ENCODE data around the gene RPRM.
A peak's percentile ranks its signal among the peaks of the same experiment; 100 is the strongest.
"Not testable (repeated sequence)": the region's sequence is repeated elsewhere in the genome, so short reads cannot be mapped to it uniquely, and the experiment has no call there.

RPRM gene

DNA sequence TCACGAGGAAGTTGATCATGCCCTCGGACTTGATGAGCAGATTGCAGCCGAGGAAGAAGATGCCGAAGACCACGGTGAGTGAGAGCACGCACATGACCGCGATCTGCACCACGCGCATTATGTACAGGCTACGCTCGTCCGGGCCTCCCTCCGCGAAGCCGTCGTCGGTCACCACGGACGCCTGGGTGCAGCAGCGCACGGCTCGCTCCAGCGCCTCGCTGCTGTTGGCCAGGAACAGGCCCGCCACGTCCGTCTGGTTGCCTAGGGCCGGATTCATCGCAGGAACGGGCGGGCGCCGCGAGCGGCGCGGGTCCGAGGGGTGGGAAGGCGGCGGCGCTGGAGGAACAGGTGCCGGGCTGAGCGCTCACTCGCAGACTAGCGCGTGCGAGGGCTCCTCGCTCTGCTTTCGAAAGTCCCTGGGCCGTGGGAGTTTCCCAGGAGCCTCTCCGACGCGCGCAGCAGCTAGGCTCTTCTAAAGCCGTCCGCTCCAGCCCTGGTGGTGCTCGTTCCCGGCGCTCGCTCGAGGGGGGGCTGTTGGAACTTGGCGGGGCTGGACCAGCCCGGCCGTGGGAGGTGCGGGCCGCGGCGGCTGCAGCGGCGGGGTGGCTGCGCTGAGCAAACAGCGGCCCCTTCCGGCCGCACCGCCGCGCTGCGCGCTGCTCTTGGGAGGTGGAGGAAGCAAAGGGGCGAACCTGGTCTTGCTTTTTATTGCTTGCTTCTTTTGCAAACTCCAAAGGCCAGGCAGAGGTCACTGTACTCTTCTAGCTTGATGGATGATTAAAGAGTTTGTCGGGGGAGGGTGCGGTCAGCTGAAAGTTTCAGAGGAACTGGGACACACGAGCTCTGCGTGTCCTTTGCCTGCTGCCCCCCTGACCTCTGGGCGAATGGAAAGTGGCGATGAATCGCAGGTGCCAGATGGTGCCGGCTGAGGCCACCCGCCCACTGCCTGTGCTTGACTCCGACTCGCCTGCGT is at the start of gene RPRM:
Gene RPRM, minus strand, starts transcription at position 474 of the 973 bp plus-strand sequence. Its CDS starts 197 bp downstream, at position 277.
- Histone ChIP-seq H3K4me3 (ENCODE audit: low read length) (peak within 1 kb of the TSS; percentile 9), H3K27me3 (ENCODE audit: control insufficient read depth, insufficient read depth, low read length) (peaks cover 34% of the 10 kb centered on the region), H3K9ac (ENCODE audit: low read length) (peak within 1 kb of the TSS; percentile 7), H3K4me1 (ENCODE audit: control insufficient read depth, insufficient read depth, low read length) (peaks cover 12% of the 10 kb centered on the region), H3K9me3 (ENCODE audit: control insufficient read depth, low read length) (no peaks in the 10 kb centered on the region), H3K36me3 (ENCODE audit: control insufficient read depth, insufficient read depth, low read length) (no peaks in the 10 kb centered on the region)

DNA sequence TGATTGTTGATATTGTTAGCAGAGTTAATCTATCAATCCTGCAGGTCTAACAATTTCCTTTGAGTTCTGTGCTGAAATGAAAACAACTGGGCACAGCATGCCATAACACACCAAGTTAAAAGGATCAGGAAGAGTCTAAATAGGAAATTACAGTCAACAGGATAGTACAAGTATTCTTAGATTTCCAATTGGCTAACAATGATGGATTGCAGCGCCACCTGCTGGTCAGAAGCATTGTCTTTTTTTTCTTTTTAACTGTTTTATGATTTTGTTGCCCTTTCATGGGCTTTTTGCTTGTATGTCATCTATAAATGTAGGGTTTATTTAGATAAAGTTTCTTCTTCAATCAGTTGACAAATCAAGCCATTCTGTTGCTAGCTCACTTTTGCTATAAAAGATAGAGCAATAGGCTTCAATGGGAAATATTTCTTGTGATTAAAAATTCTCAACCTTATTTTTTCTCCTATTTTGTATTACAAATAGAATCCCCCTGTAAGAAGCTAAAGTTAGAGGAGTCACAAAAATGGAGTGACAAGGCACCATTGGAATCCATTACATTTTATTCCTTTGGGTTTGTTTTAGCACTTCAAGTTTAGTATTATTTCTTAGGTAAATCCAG is 40.8 kb upstream of the RPRM start:
- no peaks in the 10 kb centered on the region for H3K4me1 ChIP-seq (ENCODE audit: control insufficient read depth, insufficient read depth, low read length)
- no peaks in the 10 kb centered on the region for H3K27me3 ChIP-seq (ENCODE audit: control insufficient read depth, insufficient read depth, low read length)
- H3K9ac ChIP-seq (ENCODE audit: low read length): no peak overlapping the region

GRCh38 chr2:153512331-153512730 is 33.8 kb upstream of the RPRM start:
- Histone ChIP-seq H3K4me3 (ENCODE audit: low read length) (no peak overlapping the region), H3K9ac (ENCODE audit: low read length) (no peak overlapping the region), H3K4me1 (ENCODE audit: control insufficient read depth, insufficient read depth, low read length) (no peaks in the 10 kb centered on the region), H3K27me3 (ENCODE audit: control insufficient read depth, insufficient read depth, low read length) (no peaks in the 10 kb centered on the region), H3K9me3 (ENCODE audit: control insufficient read depth, low read length) (no peaks in the 10 kb centered on the region), H3K36me3 (ENCODE audit: control insufficient read depth, insufficient read depth, low read length) (no peaks in the 10 kb centered on the region)

More for the DNA sequence above, 40.8 kb upstream of the RPRM start:
- no peak overlapping the region for H3K4me3 ChIP-seq (ENCODE audit: low read length)
- H3K36me3 ChIP-seq (ENCODE audit: control insufficient read depth, insufficient read depth, low read length): no peaks in the 10 kb centered on the region
- no peaks in the 10 kb centered on the region for H3K9me3 ChIP-seq (ENCODE audit: control insufficient read depth, low read length)

GRCh38 chr2:153510996-153511395 is 32.4 kb upstream of the RPRM start:
- Histone ChIP-seq H3K4me1 (ENCODE audit: control insufficient read depth, insufficient read depth, low read length) (no peaks in the 10 kb centered on the region), H3K36me3 (ENCODE audit: control insufficient read depth, insufficient read depth, low read length) (no peaks in the 10 kb centered on the region), H3K27me3 (ENCODE audit: control insufficient read depth, insufficient read depth, low read length) (no peaks in the 10 kb centered on the region), H3K9me3 (ENCODE audit: control insufficient read depth, low read length) (no peaks in the 10 kb centered on the region), H3K9ac (ENCODE audit: low read length) (no peak overlapping the region), H3K4me3 (ENCODE audit: low read length) (no peak overlapping the region)

DNA sequence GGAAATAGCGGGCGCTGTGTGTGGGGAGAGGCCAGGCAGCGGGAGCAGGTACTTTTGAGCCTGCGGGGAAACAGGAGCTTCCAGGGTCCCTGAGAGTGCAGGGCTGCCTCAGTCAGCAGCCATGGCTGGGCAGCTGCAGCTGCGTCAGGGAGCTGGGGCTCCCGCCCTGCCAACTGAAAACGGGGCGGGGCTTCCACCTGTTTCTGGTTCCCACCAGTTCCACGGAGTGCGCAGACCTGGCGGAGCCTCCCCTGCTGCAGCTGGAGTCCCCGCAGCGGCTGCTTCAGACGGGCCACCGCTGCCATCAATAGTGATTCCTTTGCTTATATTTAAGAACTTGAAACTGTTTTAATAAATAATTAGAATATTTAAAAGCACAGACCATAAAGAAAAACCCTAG is 30.6 kb upstream of the RPRM start:
- H3K36me3 ChIP-seq (ENCODE audit: control insufficient read depth, insufficient read depth, low read length): no peaks in the 10 kb centered on the region
- no peaks in the 10 kb centered on the region for H3K9me3 ChIP-seq (ENCODE audit: control insufficient read depth, low read length)
- H3K4me3 ChIP-seq (ENCODE audit: low read length): no peak overlapping the region
- H3K27me3 ChIP-seq (ENCODE audit: control insufficient read depth, insufficient read depth, low read length): no peaks in the 10 kb centered on the region
- no peaks in the 10 kb centered on the region for H3K4me1 ChIP-seq (ENCODE audit: control insufficient read depth, insufficient read depth, low read length)
- no peak overlapping the region for H3K9ac ChIP-seq (ENCODE audit: low read length)

- not testable (repeated sequence) for H3K36me3 ChIP-seq (ENCODE audit: control insufficient read depth, insufficient read depth, low read length)
These were observed 27.9 kb upstream of the RPRM start for GRCh38 chr2:153506499-153506898.

GRCh38 chr2:153499439-153499838 is 20.9 kb upstream of the RPRM start:
- H3K9me3 ChIP-seq (ENCODE audit: control insufficient read depth, low read length): no peaks in the 10 kb centered on the region
- H3K4me3 ChIP-seq (ENCODE audit: low read length): no peak overlapping the region
- no peaks in the 10 kb centered on the region for H3K4me1 ChIP-seq (ENCODE audit: control insufficient read depth, insufficient read depth, low read length)

More at GRCh38 chr2:153506499-153506898, 27.9 kb upstream of the RPRM start:
- H3K4me3 ChIP-seq (ENCODE audit: low read length); H3K27me3 ChIP-seq (ENCODE audit: control insufficient read depth, insufficient read depth, low read length); H3K4me1 ChIP-seq (ENCODE audit: control insufficient read depth, insufficient read depth, low read length); H3K9me3 ChIP-seq (ENCODE audit: control insufficient read depth, low read length); H3K9ac ChIP-seq (ENCODE audit: low read length): not testable (repeated sequence)

DNA sequence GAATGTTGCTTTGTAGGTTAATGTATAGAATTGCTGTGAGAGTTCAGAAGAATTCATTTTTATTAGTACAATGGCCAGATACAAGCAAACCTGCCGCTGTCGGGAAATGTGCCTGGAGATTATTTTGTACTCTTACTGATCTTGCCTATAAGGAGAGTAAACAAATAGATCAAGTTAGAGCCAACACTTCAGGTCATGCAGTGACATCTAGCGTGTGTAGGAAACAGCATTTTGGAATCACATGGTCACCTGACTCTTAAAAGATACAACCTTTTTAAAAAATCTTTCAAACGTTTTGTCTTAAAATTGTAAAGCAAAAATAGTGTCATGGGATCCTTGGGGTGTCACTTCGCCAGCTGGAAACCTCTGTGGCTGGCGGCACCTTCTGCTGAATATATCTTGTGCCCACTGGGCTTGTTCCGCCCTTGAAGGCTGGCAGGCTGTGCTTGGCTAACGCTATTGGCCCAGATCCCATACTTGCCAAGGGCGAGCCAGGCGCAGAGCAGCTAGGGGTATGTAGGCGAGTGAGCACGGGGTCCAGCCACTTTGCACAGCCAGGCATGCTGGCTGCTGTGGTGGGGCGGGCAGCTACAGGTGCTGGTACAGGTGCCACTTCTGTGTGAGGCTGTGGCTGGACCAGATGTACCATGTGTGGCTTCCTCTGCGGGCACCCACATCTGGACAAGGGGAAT is 19.5 kb upstream of the RPRM start:
- Histone ChIP-seq H3K36me3 (ENCODE audit: control insufficient read depth, insufficient read depth, low read length) (no peaks in the 10 kb centered on the region), H3K4me1 (ENCODE audit: control insufficient read depth, insufficient read depth, low read length) (no peaks in the 10 kb centered on the region), H3K4me3 (ENCODE audit: low read length) (no peak overlapping the region), H3K9ac (ENCODE audit: low read length) (no peak overlapping the region), H3K27me3 (ENCODE audit: control insufficient read depth, insufficient read depth, low read length) (no peaks in the 10 kb centered on the region), H3K9me3 (ENCODE audit: control insufficient read depth, low read length) (no peaks in the 10 kb centered on the region)

More at GRCh38 chr2:153499439-153499838, 20.9 kb upstream of the RPRM start:
- no peak overlapping the region for H3K9ac ChIP-seq (ENCODE audit: low read length)
- no peaks in the 10 kb centered on the region for H3K36me3 ChIP-seq (ENCODE audit: control insufficient read depth, insufficient read depth, low read length)
- no peaks in the 10 kb centered on the region for H3K27me3 ChIP-seq (ENCODE audit: control insufficient read depth, insufficient read depth, low read length)

GRCh38 chr2:153495725-153496124 is 17.2 kb upstream of the RPRM start:
- Histone ChIP-seq H3K9ac (ENCODE audit: low read length) (no peak overlapping the region), H3K36me3 (ENCODE audit: control insufficient read depth, insufficient read depth, low read length) (no peaks in the 10 kb centered on the region), H3K4me1 (ENCODE audit: control insufficient read depth, insufficient read depth, low read length) (no peaks in the 10 kb centered on the region), H3K4me3 (ENCODE audit: low read length) (no peak overlapping the region), H3K27me3 (ENCODE audit: control insufficient read depth, insufficient read depth, low read length) (no peaks in the 10 kb centered on the region), H3K9me3 (ENCODE audit: control insufficient read depth, low read length) (no peaks in the 10 kb centered on the region)

DNA sequence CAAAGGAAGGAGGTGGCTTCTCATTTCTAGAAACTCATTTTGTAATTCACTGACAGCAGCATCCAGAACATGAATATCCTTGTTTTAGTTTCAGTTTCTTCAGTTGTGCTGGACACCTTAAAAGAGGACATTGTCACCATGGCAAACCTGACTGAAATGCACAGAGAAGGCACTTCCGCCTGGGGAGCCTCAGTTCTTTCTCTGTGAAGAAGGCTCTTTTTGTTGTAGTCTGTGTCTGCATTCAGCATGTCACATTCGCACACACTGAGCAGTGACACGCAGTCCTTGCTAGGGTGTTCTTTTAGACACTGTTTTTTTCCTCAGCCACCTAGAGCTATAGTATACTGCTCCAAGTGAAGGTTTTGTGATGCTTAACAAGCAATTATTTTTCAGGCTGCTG is 9.5 kb upstream of the RPRM start:
- Histone ChIP-seq H3K9ac (ENCODE audit: low read length) (no peak overlapping the region), H3K4me1 (ENCODE audit: control insufficient read depth, insufficient read depth, low read length) (no peaks in the 10 kb centered on the region), H3K9me3 (ENCODE audit: control insufficient read depth, low read length) (no peaks in the 10 kb centered on the region), H3K27me3 (ENCODE audit: control insufficient read depth, insufficient read depth, low read length) (no peaks in the 10 kb centered on the region), H3K36me3 (ENCODE audit: control insufficient read depth, insufficient read depth, low read length) (no peaks in the 10 kb centered on the region), H3K4me3 (ENCODE audit: low read length) (no peak overlapping the region)

DNA sequence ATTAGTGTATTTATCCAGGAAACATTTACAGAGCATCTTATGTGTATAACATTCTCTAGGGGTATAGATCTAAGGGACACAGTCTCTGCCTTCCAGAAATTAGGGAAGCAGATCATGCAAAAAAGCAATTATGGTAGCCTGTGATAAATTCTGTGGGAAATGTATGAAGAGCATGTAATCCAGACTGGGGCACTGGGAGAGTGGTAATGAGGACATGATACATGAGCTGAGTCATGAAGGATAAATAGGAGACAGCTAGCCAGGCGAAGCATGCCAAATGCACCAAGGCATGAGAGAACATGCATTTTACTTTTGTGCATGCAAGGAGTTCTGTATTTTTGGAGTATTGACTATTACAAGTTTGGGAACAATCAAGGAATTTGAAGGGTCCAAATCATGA is 8.9 kb upstream of the RPRM start:
- Histone ChIP-seq H3K9ac (ENCODE audit: low read length) (no peak overlapping the region), H3K36me3 (ENCODE audit: control insufficient read depth, insufficient read depth, low read length) (no peaks in the 10 kb centered on the region), H3K9me3 (ENCODE audit: control insufficient read depth, low read length) (no peaks in the 10 kb centered on the region), H3K4me3 (ENCODE audit: low read length) (no peak overlapping the region), H3K4me1 (ENCODE audit: control insufficient read depth, insufficient read depth, low read length) (no peaks in the 10 kb centered on the region), H3K27me3 (ENCODE audit: control insufficient read depth, insufficient read depth, low read length) (no peaks in the 10 kb centered on the region)

DNA sequence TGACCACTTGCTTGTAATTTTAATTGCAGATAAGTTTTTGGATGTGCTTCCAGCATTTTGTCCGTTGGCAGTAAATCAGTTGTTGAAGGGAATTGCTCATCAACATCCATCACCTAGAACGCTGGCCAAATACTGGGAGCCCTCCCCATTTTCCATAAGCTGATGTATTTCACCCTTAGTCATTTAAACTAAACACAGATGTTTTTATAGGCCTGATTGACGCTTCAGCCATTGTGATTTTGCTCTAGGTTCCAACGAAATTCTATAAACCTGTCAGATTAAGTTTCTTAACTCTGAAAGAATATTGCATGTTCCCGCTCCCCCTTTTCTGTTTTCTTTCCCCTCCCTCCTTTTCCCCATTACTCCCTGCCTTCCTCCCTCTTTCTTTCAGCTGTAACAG is 1.0 kb upstream of the RPRM start:
- Histone ChIP-seq H3K4me1 (ENCODE audit: control insufficient read depth, insufficient read depth, low read length) (peaks cover 12% of the 10 kb centered on the region), H3K27me3 (ENCODE audit: control insufficient read depth, insufficient read depth, low read length) (peaks cover 30% of the 10 kb centered on the region), H3K4me3 (ENCODE audit: low read length) (no peak overlapping the region), H3K9ac (ENCODE audit: low read length) (no peak overlapping the region), H3K9me3 (ENCODE audit: control insufficient read depth, low read length) (no peaks in the 10 kb centered on the region), H3K36me3 (ENCODE audit: control insufficient read depth, insufficient read depth, low read length) (no peaks in the 10 kb centered on the region)

All from mucosa of stomach (tissue), 1 donor.